K562 (cell line): ENCODE data around the gene THEMIS. TPM values are rescaled to one million over a fixed set of nuclear protein-coding genes. Genes with fewer than 3 reads are reported as not detected.

Experiments used
- ATAC-seq: fragments of 200-7000 bp; cut with Tn5 transposase; 3 replicates; pipeline ENCODE4 v1.9.1; 2020; ENCODE audit warnings: moderate library complexity
- BruUV-seq: library from RNA; stranded (reverse); fragments of 400-500 nt; replicated peaks from 2 replicates; lab custom pipeline; 2021; lab: Mats Ljungman, UMichigan
- CTCF ChIA-PET: fragments of 300-600 bp; formaldehyde crosslinking; extraction: SDS; loops from one replicate; lab custom pipeline; 2021; ENCODE audit warnings: low intra/inter-chr PET ratio; lab: Yijun Ruan, JAX
- POLR2A ChIA-PET: fragments of 300-600, 350-650 bp; sonication (Branson Sonifier 250); formaldehyde crosslinking; extraction: SDS; loops from one replicate; lab custom pipeline; 2021; ENCODE audit warnings: antibody characterized with exemption, inconsistent platforms; lab: Yijun Ruan, JAX
- DNase-seq, 4 experiments: peaks; one replicate each; pipeline versions ENCODE4 v3.0.0 to v3.0.0-alpha.2; 2011 to 2018; ENCODE audit warnings: low spot score in 3 of 4, mixed read lengths in 3 of 4; ENCODE audit errors: extremely low read depth in 1 of 4
- FAIRE-seq: peaks from 2 replicates; lab custom pipeline; 2011; peaks lifted over from hg19 to GRCh38; lab: Jason Lieb, UNC
- H2AFZ ChIP-seq: 2 replicates; pipeline ENCODE4 v1.6.0; 2011; ENCODE audit warnings: low read depth, low read length, control low read depth, inconsistent platforms
- H3K27ac ChIP-seq: fragments of 200-600 bp; 3 replicates; pipeline ENCODE4 v1.8.0; 2011; ENCODE audit warnings: low read depth, mild to moderate bottlenecking, control low read depth, inconsistent platforms, low read length, moderate library complexity, mixed read lengths; ENCODE audit errors: extremely low read depth
- H3K27me3 ChIP-seq, 2 experiments: fragments of 300-600 bp in 1 of 2; 2 replicates in 1 of 2; 3 replicates in 1 of 2; pipeline versions ENCODE4 v1.6.0 to v1.8.0; 2011; ENCODE audit warnings: inconsistent platforms in 2 of 2, low read length in 2 of 2, mild to moderate bottlenecking in 1 of 2, mixed read lengths in 1 of 2, moderate library complexity in 1 of 2; ENCODE audit not compliant: control insufficient read depth in 2 of 2, insufficient read depth in 2 of 2
- H3K36me3 ChIP-seq: fragments of 300-600 bp; 3 replicates; pipeline ENCODE4 v1.8.0; 2011; ENCODE audit warnings: mild to moderate bottlenecking, low read length, inconsistent platforms; ENCODE audit not compliant: control insufficient read depth, insufficient read depth
- H3K4me1 ChIP-seq, 2 experiments: fragments of 200-600 bp in 1 of 2; replicated peaks in 1 of 2; 2 replicates in 1 of 2; 3 replicates in 1 of 2; pipeline versions ENCODE4 v1.5.1 to v1.8.0; 2011; ENCODE audit warnings: inconsistent platforms in 2 of 2, low read length in 2 of 2, mild to moderate bottlenecking in 1 of 2, mixed read lengths in 1 of 2, moderate library complexity in 1 of 2; ENCODE audit not compliant: control insufficient read depth in 2 of 2, insufficient read depth in 2 of 2
- H3K4me2 ChIP-seq: 2 replicates; pipeline ENCODE4 v1.6.1; 2011; ENCODE audit warnings: low read length, control low read depth, inconsistent platforms, mixed read lengths; ENCODE audit not compliant: insufficient read depth
- H3K4me3 ChIP-seq: fragments of 200-600 bp; sonication (generic), shearing (Covaris generic); 2 replicates; pipeline ENCODE4 v1.5.1; 2016; ENCODE audit warnings: control low read depth, inconsistent platforms
- H3K79me2 ChIP-seq: fragments of 200-600 bp; 3 replicates; pipeline ENCODE4 v1.8.0; 2011; ENCODE audit warnings: low read length, inconsistent platforms; ENCODE audit not compliant: control insufficient read depth, insufficient read depth
- H3K9ac ChIP-seq, 2 experiments: 2 replicates each; pipeline versions ENCODE4 v1.6.0 to v1.6.1; 2011; ENCODE audit warnings: low read depth in 2 of 2, low read length in 2 of 2, control low read depth in 1 of 2, inconsistent platforms in 1 of 2, mild to moderate bottlenecking in 1 of 2, mixed read lengths in 1 of 2; ENCODE audit not compliant: insufficient read depth in 1 of 2
- H3K9me1 ChIP-seq: one replicate; pipeline ENCODE4 v1.6.0; 2011; ENCODE audit warnings: inconsistent platforms, mild to moderate bottlenecking, low read length, moderate library complexity; ENCODE audit not compliant: control insufficient read depth, insufficient read depth
- H3K9me3 ChIP-seq: replicated peaks from 2 replicates; pipeline ENCODE4 v1.5.1; 2011; ENCODE audit warnings: low read depth, low read length, inconsistent platforms; ENCODE audit not compliant: control insufficient read depth, insufficient read depth
- H4K20me1 ChIP-seq: replicated peaks from 2 replicates; pipeline ENCODE4 v1.6.1; 2011; ENCODE audit warnings: low read length, inconsistent platforms, mixed read lengths; ENCODE audit not compliant: control insufficient read depth, insufficient read depth
- BCLAF1 ChIP-seq, 2 experiments: fragments of 450-650 bp in 1 of 2; IDR thresholded peaks; 2 replicates each; pipeline ENCODE4 v1.6.1; 2011 to 2017; ENCODE audit warnings: low read depth in 2 of 2, antibody characterized with exemption in 1 of 2, borderline replicate concordance in 1 of 2, low read length in 1 of 2, mild to moderate bottlenecking in 1 of 2, mixed read lengths in 1 of 2; ENCODE audit not compliant: control insufficient read depth in 1 of 2
- CSDE1 ChIP-seq, 2 experiments: fragments of 450-650 bp; IDR thresholded peaks; 2 replicates each; pipeline ENCODE4 v1.6.1; 2016; ENCODE audit warnings: mild to moderate bottlenecking in 1 of 2
- ETV1 ChIP-seq: fragments of 450-650 bp; conservative IDR thresholded peaks from 2 replicates; pipeline ENCODE4 v1.6.1; 2016; ENCODE audit warnings: missing genetic modification characterization, control low read depth, low read depth, missing compliant biosample characterization
- FOXA1 ChIP-seq: fragments of 450-650 bp; IDR thresholded peaks from 2 replicates; pipeline ENCODE4 v1.6.1; 2016; ENCODE audit warnings: mild to moderate bottlenecking, borderline replicate concordance
- MNT ChIP-seq, 2 experiments: fragments of 450-650 bp; conservative IDR thresholded peaks; 2 replicates each; pipeline ENCODE4 v1.6.1; 2017; ENCODE audit warnings: mild to moderate bottlenecking in 2 of 2, moderate library complexity in 2 of 2
- NFIC ChIP-seq: fragments of 450-650 bp; IDR thresholded peaks from 2 replicates; pipeline ENCODE4 v1.6.1; 2017; ENCODE audit warnings: mild to moderate bottlenecking, inconsistent platforms
- STAT5A ChIP-seq: IDR thresholded peaks from 2 replicates; pipeline ENCODE4 v1.6.1; 2012; ENCODE audit warnings: low read length, inconsistent platforms, borderline replicate concordance
- ZNF436 ChIP-seq: fragments of 250-450, 450-650 bp; sonication (Bioruptor Pico); formaldehyde crosslinking; IDR thresholded peaks from 2 replicates; pipeline ENCODE4 v1.7.0; 2020; ENCODE audit warnings: mild to moderate bottlenecking
- ZNF778 ChIP-seq: fragments of 450-650 bp; formaldehyde crosslinking; IDR thresholded peaks from 2 replicates; pipeline ENCODE4 v1.4.0; 2020; ENCODE audit warnings: mild to moderate bottlenecking, moderate library complexity
- ZZZ3 ChIP-seq: fragments of 450-650 bp; IDR thresholded peaks from 2 replicates; pipeline ENCODE4 v1.6.1; 2016; ENCODE audit warnings: antibody characterized with exemption, mild to moderate bottlenecking, moderate library complexity
- in situ Hi-C: fragments of 300-500 bp; cut with MboI; formaldehyde crosslinking; loops from 4 replicates; pipeline ENCODE4 v1.15.0; 2018; ENCODE audit warnings: inconsistent platforms, mixed read lengths
- intact Hi-C: fragments of 100-400 bp; cut with micrococcal nuclease; formaldehyde crosslinking; loops from 2 replicates; pipeline ENCODE4 v1.14.2; 2022
- polyA plus RNA-seq, 8 experiments: library from polyadenylated mRNA; depleted of rRNA in 4 of 8; stranded (reverse) in 5 of 8; unstranded in 3 of 8; fragments of >200 nt; fragmentation: Nextera tagmentation in 2 of 8; fragmentation: Illumina TruSeq in 1 of 8; extraction: Ambion mirVana in 2 of 8; extraction: Trizol in 1 of 8; gene quantifications; 2 replicates each; pipeline versions ENCODE4 v1.2.1 to v1.2.3, GENCODE V29; 2011 to 2014; ENCODE audit warnings: inconsistent platforms in 1 of 8, missing spikeins in 1 of 8
- total RNA-seq, 7 experiments: library from RNA; depleted of rRNA in 6 of 7; stranded (reverse); fragments of >200 nt in 6 of 7; fragmentation: Illumina TruSeq in 2 of 7; extraction: Trizol in 2 of 7; gene quantifications; 2 replicates each; pipeline versions ENCODE4 v1.2.1 to v1.2.3, GENCODE V29; 2011 to 2021; ENCODE audit warnings: low replicate concordance in 1 of 7

The THEMIS gene
- total and polyA plus RNA-seq, 9 of the 15 experiments (the other 6 are each of a cell fraction or from before 2014, with no cell fraction given) = 0.09 TPM; not detected in 8

GRCh38 chr6:127686084-127686483 lies 214.8 kb downstream of the THEMIS start:
- Histone ChIP-seq H3K27ac (no peak overlapping the region), H3K9ac (no peak overlapping the region), H3K9me3 (no peaks in the 10 kb centered on the region), H3K4me2 (no peak overlapping the region), H3K4me3 (no peak overlapping the region), H2AFZ (no peak overlapping the region), H3K9me1 (no peaks in the 10 kb centered on the region), H3K36me3 (no peaks in the 10 kb centered on the region), H4K20me1 (no peaks in the 10 kb centered on the region), H3K27me3 (no peaks in the 10 kb centered on the region), H3K79me2 (no peaks in the 10 kb centered on the region), H3K4me1 (no peaks in the 10 kb centered on the region)
- no TSS peak for BruUV-seq
- in situ Hi-C loops = no loop called here
- no peak for DNase-seq
- FAIRE-seq = no peak
- POLR2A ChIA-PET = no interaction called here
- TF ChIP-seq FOXA1 = no peak
- no peak for TF ChIP-seq ZNF778
- no peak for TF ChIP-seq ZZZ3
- TF ChIP-seq ETV1 (tag) = no peak
- TF ChIP-seq STAT5A = no peak
- no peak for TF ChIP-seq BCLAF1 (IDR thresholded peaks at IDR 0.05; ENCODE audit: borderline replicate concordance in 1 of 2, control insufficient read depth in 1 of 2, low read depth in 2 of 2, low read length in 1 of 2)
- no peak for TF ChIP-seq ZNF436 (CRISPR knock-in tag)
- no peak for TF ChIP-seq CSDE1 (IDR thresholded peaks at IDR 0.05)
- TF ChIP-seq NFIC = no peak
- no peak for TF ChIP-seq MNT (conservative IDR thresholded peaks at IDR 0.05)
- no peak for ATAC-seq
- intact Hi-C loops = no loop called here
- CTCF ChIA-PET = no interaction called here
